Body of pancreas (tissue), 4 donors: ENCODE measurements around the gene RFWD3.

Source experiments
- CTCF ChIP-seq, 7 experiments: fragments of 450-650 bp in 4 of 7; fragments of 200-600 bp in 3 of 7; sonication (generic) in 3 of 7; IDR thresholded peaks; one replicate each; pipeline ENCODE4 v1.5.1; 2016 to 2019; ENCODE audit warnings: antibody characterized with exemption in 7 of 7
- POLR2A ChIP-seq, 3 donors: fragments of 450-650 bp; IDR thresholded peaks; one replicate each; pipeline ENCODE4 v1.6.1; 2016; ENCODE audit warnings: antibody characterized with exemption in 3 of 3, mild to moderate bottlenecking in 2 of 3

DNA sequence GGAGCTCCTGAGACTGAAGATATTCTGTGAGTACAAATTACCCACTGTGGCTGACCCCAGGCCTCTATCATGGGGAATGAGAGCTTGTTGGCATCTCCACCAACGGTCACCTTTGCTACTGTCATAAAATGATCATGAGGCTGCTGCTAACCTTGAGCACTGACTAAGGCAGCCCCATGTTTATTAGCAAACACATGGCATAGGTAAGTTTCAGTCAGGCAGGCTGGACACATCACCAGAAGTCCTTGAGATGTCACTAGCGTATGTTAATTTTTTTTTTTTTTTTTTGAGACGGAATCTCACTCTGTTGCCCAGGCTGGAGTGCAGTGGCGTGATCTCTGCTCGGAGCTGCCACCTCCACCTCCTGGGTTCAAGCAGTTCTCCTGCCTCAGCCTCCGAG lies 58.3 kb downstream of the RFWD3 start:
- TF ChIP-seq CTCF (IDR thresholded peaks at IDR 0.05) (no peak), POLR2A (IDR thresholded peaks at IDR 0.05) (no peak)
